H9 (cell line): Measurements from ENCODE around the gene CCDC71. TPM values are rescaled to one million over a fixed set of nuclear protein-coding genes. Genes with fewer than 3 reads are reported as not detected.
A peak's percentile ranks its signal among the peaks of the same experiment; 100 is the strongest.

ENCODE experiments used
- DNase-seq: peaks from one replicate; pipeline ENCODE4 v3.0.0-alpha.2; 2017
- H2AFZ ChIP-seq: one replicate; pipeline ENCODE4 v1.6.1; 2013; ENCODE audit warnings: mild to moderate bottlenecking, low read length, control low read depth, moderate library complexity
- H2AK5ac ChIP-seq: 2 replicates; pipeline ENCODE4 v1.6.1; 2013; ENCODE audit warnings: low read length, control low read depth, mixed read lengths; ENCODE audit not compliant: insufficient read length
- H2BK120ac ChIP-seq: one replicate; pipeline ENCODE4 v1.6.1; 2013; ENCODE audit warnings: low read depth, mild to moderate bottlenecking, low read length, control low read depth, inconsistent platforms; ENCODE audit not compliant: poor library complexity, severe bottlenecking
- H2BK12ac ChIP-seq: 2 replicates; pipeline ENCODE4 v1.6.1; 2013; ENCODE audit warnings: low read length, control low read depth, mixed read lengths, low read depth; ENCODE audit not compliant: insufficient read length
- H2BK15ac ChIP-seq: 2 replicates; pipeline ENCODE4 v1.6.1; 2013; ENCODE audit warnings: low read depth, low read length, control low read depth
- H2BK20ac ChIP-seq: one replicate; pipeline ENCODE4 v1.6.1; 2013; ENCODE audit warnings: low read depth, mild to moderate bottlenecking, low read length, control low read depth, inconsistent platforms; ENCODE audit not compliant: poor library complexity, severe bottlenecking
- H2BK5ac ChIP-seq: 2 replicates; pipeline ENCODE4 v1.6.1; 2013; ENCODE audit warnings: low read length, control low read depth, mixed read lengths; ENCODE audit not compliant: insufficient read length
- H3K14ac ChIP-seq: 2 replicates; pipeline ENCODE4 v1.6.1; 2013; ENCODE audit warnings: low read length, control low read depth; ENCODE audit not compliant: insufficient read depth
- H3K18ac ChIP-seq: 2 replicates; pipeline ENCODE4 v1.6.1; 2013; ENCODE audit warnings: low read depth, mild to moderate bottlenecking, mixed read lengths, low read length, control low read depth; ENCODE audit not compliant: insufficient read length
- H3K23ac ChIP-seq: 2 replicates; pipeline ENCODE4 v1.6.1; 2013; ENCODE audit warnings: low read length, control low read depth, mixed read lengths, low read depth; ENCODE audit not compliant: insufficient read length
- H3K23me2 ChIP-seq: 2 replicates; pipeline ENCODE4 v1.6.1; 2013; ENCODE audit warnings: low read depth, mild to moderate bottlenecking, mixed read lengths, low read length, control low read depth; ENCODE audit not compliant: insufficient read length, poor library complexity, severe bottlenecking
- H3K27ac ChIP-seq: 2 replicates; pipeline ENCODE4 v1.5.1; 2013; ENCODE audit warnings: low read length, control low read depth, mixed read lengths, low read depth; ENCODE audit not compliant: insufficient read length
- H3K27me3 ChIP-seq: 2 replicates; pipeline ENCODE4 v1.6.1; 2013; ENCODE audit warnings: low read length, control low read depth, inconsistent platforms; ENCODE audit not compliant: insufficient read depth
- H3K4ac ChIP-seq: 2 replicates; pipeline ENCODE4 v1.6.1; 2013; ENCODE audit warnings: low read depth, mild to moderate bottlenecking, control low read depth, inconsistent platforms, low read length, moderate library complexity
- H3K4me1 ChIP-seq: 2 replicates; pipeline ENCODE4 v1.6.1; 2013; ENCODE audit warnings: low read length, control low read depth, inconsistent platforms; ENCODE audit not compliant: insufficient read depth
- H3K4me2 ChIP-seq: 2 replicates; pipeline ENCODE4 v1.6.1; 2013; ENCODE audit warnings: low read length, control low read depth, mixed read lengths; ENCODE audit not compliant: insufficient read length, insufficient read depth
- H3K56ac ChIP-seq: 2 replicates; pipeline ENCODE4 v1.6.1; 2013; ENCODE audit warnings: low read depth, mild to moderate bottlenecking, mixed read lengths, low read length, control low read depth; ENCODE audit not compliant: insufficient read length
- H3K79me1 ChIP-seq: 2 replicates; pipeline ENCODE4 v1.6.1; 2013; ENCODE audit warnings: low read depth, mild to moderate bottlenecking, moderate library complexity, low read length, control low read depth, inconsistent platforms; ENCODE audit not compliant: insufficient read depth, poor library complexity, severe bottlenecking
- H3K79me2 ChIP-seq: 2 replicates; pipeline ENCODE4 v1.6.1; 2013; ENCODE audit warnings: low read length, control low read depth, inconsistent platforms; ENCODE audit not compliant: insufficient read depth
- H3K9ac ChIP-seq: 2 replicates; pipeline ENCODE4 v1.6.1; 2013; ENCODE audit warnings: low read length, control low read depth, mixed read lengths; ENCODE audit not compliant: insufficient read length; ENCODE audit errors: extremely low read depth
- H3K9me3 ChIP-seq: one replicate; pipeline ENCODE4 v1.6.1; 2013; ENCODE audit warnings: low read depth, low read length, inconsistent platforms; ENCODE audit not compliant: control insufficient read depth
- H3T11ph ChIP-seq: one replicate; pipeline ENCODE4 v1.6.1; 2013; ENCODE audit warnings: mild to moderate bottlenecking, low read length, control low read depth, inconsistent platforms
- H4K20me1 ChIP-seq: one replicate; pipeline ENCODE4 v1.6.1; 2013; ENCODE audit not compliant: control insufficient read depth, insufficient read length, insufficient read depth
- H4K5ac ChIP-seq: 2 replicates; pipeline ENCODE4 v1.6.1; 2013; ENCODE audit warnings: low read depth, mild to moderate bottlenecking, mixed read lengths, low read length, control low read depth; ENCODE audit not compliant: insufficient read length
- H4K8ac ChIP-seq: replicated peaks from 2 replicates; pipeline ENCODE4 v1.6.1; 2013; ENCODE audit warnings: low read length, control low read depth, mixed read lengths, low read depth; ENCODE audit not compliant: insufficient read length
- H4K91ac ChIP-seq: 2 replicates; pipeline ENCODE4 v1.6.1; 2013; ENCODE audit warnings: low read depth, mild to moderate bottlenecking, moderate library complexity, mixed read lengths, low read length, control low read depth; ENCODE audit not compliant: insufficient read length
- H3K27ac Mint-ChIP-seq, 3 experiments: 2 replicates in 2 of 3; 3 replicates in 1 of 3; pipeline ENCODE4 v1.8.0; 2020 to 2021; ENCODE audit warnings: mixed read lengths in 3 of 3, mild to moderate bottlenecking in 1 of 3, moderate library complexity in 1 of 3
- H3K27me3 Mint-ChIP-seq: 2 replicates; pipeline ENCODE4 v1.8.0; 2021; ENCODE audit warnings: low read depth, mild to moderate bottlenecking, moderate library complexity, mixed read lengths
- H3K36me3 Mint-ChIP-seq, 3 experiments: 2 replicates in 2 of 3; 3 replicates in 1 of 3; pipeline ENCODE4 v1.8.0; 2020 to 2021; ENCODE audit warnings: low read depth in 3 of 3, mixed read lengths in 3 of 3; ENCODE audit not compliant: insufficient read depth in 1 of 3
- H3K4me1 Mint-ChIP-seq, 2 experiments: 2 replicates each; pipeline ENCODE4 v1.8.0; 2020; ENCODE audit warnings: mixed read lengths in 2 of 2
- H3K4me3 Mint-ChIP-seq, 2 experiments: 2 replicates in 1 of 2; 3 replicates in 1 of 2; pipeline ENCODE4 v1.8.0; 2020 to 2021; ENCODE audit warnings: mild to moderate bottlenecking in 2 of 2, mixed read lengths in 2 of 2, moderate library complexity in 1 of 2
- H3K9me3 Mint-ChIP-seq, 2 experiments: 2 replicates in 1 of 2; 3 replicates in 1 of 2; pipeline ENCODE4 v1.8.0; 2020; ENCODE audit warnings: mild to moderate bottlenecking in 2 of 2, mixed read lengths in 2 of 2, moderate library complexity in 1 of 2
- WGBS: extraction: QIAGEN DNeasy Blood & Tissue Kit; methylation state at CpG from one replicate; pipeline ENCODE4 v1.1.7; 2013; ENCODE audit warnings: missing lambda C conversion rate, low lambda C conversion rate, mixed read lengths; ENCODE audit not compliant: insufficient read length; ENCODE audit errors: extremely low coverage; 5-methylcytosine and 5-hydroxymethylcytosine counted together
- total RNA-seq: library from RNA; stranded (reverse); gene quantifications from 2 replicates; pipeline ENCODE4 v1.2.1, GENCODE V29; 2021
- TF ChIP-seq, protein P1 (sequence below): fragments of 200-600 bp; sonication (generic); conservative IDR thresholded peaks from 3 replicates; pipeline ENCODE4 v1.8.0; 2021; ENCODE audit warnings: antibody characterized with exemption, mild to moderate bottlenecking

CCDC71 gene
- total RNA-seq, 1 experiment from 2014 or later, result 27.6 TPM

- Histone ChIP-seq H3K4me2 (no peak overlapping the region), H3K27me3 (no peaks in the 10 kb centered on the region), H2BK20ac (no peak overlapping the region), H3K4me1 (peaks cover 6% of the 10 kb centered on the region; the same call in 1 of the 2 replicates), H3K14ac (no peak overlapping the region), H3K9ac (no peak overlapping the region), H3K23me2 (peaks cover 8% of the 10 kb centered on the region), H3K23ac (no peak overlapping the region), H2BK5ac (no peak overlapping the region), H2BK120ac (no peak overlapping the region), H2AK5ac (no peak overlapping the region), H2BK15ac (no peak overlapping the region), H3K4ac (no peak overlapping the region), H4K20me1 (no peaks in the 10 kb centered on the region), H3K27ac (no peak overlapping the region), H3K56ac (no peak overlapping the region), H2AFZ (no peak overlapping the region), H4K91ac (no peak overlapping the region), H3K79me1 (no peaks in the 10 kb centered on the region), H4K5ac (no peak overlapping the region), H4K8ac (no peak overlapping the region), H3T11ph (no peak overlapping the region), H3K9me3 (no peaks in the 10 kb centered on the region), H2BK12ac (no peak overlapping the region), H3K18ac (no peak overlapping the region), H3K79me2 (no peaks in the 10 kb centered on the region)
- Mint-ChIP-seq H3K4me3 (peak overlapping the region; percentile 12 to 56; a peak in 3 of 5 replicates), H3K27me3 (peaks cover 12% of the 10 kb centered on the region), H3K4me1 (peaks cover 20 to 28% of the 10 kb centered on the region in 2 experiments), H3K9me3 (no peaks in the 10 kb centered on the region; a peak in 1 of 5 replicates), H3K36me3 (peaks cover 0 to 6% (median 3%) of the 10 kb centered on the region in 3 experiments; a peak in 4 of 7 replicates), H3K27ac (peak overlapping the region; percentile 76 to 88 (median 83))
- no CpG with 5 or more reads among the region's 4 CpGs for WGBS
- no peak for DNase-seq
- TF ChIP-seq, protein P1, sequence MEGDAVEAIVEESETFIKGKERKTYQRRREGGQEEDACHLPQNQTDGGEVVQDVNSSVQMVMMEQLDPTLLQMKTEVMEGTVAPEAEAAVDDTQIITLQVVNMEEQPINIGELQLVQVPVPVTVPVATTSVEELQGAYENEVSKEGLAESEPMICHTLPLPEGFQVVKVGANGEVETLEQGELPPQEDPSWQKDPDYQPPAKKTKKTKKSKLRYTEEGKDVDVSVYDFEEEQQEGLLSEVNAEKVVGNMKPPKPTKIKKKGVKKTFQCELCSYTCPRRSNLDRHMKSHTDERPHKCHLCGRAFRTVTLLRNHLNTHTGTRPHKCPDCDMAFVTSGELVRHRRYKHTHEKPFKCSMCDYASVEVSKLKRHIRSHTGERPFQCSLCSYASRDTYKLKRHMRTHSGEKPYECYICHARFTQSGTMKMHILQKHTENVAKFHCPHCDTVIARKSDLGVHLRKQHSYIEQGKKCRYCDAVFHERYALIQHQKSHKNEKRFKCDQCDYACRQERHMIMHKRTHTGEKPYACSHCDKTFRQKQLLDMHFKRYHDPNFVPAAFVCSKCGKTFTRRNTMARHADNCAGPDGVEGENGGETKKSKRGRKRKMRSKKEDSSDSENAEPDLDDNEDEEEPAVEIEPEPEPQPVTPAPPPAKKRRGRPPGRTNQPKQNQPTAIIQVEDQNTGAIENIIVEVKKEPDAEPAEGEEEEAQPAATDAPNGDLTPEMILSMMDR, result no peak
These were observed 7.7 kb upstream of the CCDC71 start for GRCh38 chr3:49173792-49174170.
